SK-N-SH treated with all-trans-retinoic acid at 6 μM for 48 hours (cell line): ENCODE data around the gene HIVEP2.

Experiments
- ATAC-seq: fragments of 200-7000 bp; cut with Tn5 transposase; 3 replicates; pipeline ENCODE4 v1.9.1; 2020; ENCODE audit warnings: mild to moderate bottlenecking, moderate library complexity
- BACH2 ChIP-seq: fragments of 250-450 bp; sonication (Bioruptor Pico); IDR thresholded peaks from 2 replicates; pipeline ENCODE4 v1.9.0; 2021; ENCODE audit warnings: mild to moderate bottlenecking, borderline replicate concordance
- CSDC2 ChIP-seq: fragments of 250-450 bp; sonication (Bioruptor Pico); IDR thresholded peaks from 2 replicates; pipeline ENCODE4 v1.5.0; 2020; ENCODE audit warnings: mild to moderate bottlenecking, moderate library complexity
- ESRRG ChIP-seq: fragments of 250-450 bp; sonication (Bioruptor Pico); IDR thresholded peaks from 2 replicates; pipeline ENCODE4 v1.6.1; 2021; ENCODE audit warnings: mild to moderate bottlenecking
- GLIS3 ChIP-seq: fragments of 250-450 bp; sonication (Bioruptor Pico); IDR thresholded peaks from 2 replicates; pipeline ENCODE4 v1.5.0; 2020; ENCODE audit warnings: mild to moderate bottlenecking, moderate library complexity
- ISL1 ChIP-seq: fragments of 250-450 bp; sonication (Bioruptor Pico); IDR thresholded peaks from 2 replicates; pipeline ENCODE4 v2.1.2; 2022; ENCODE audit warnings: mild to moderate bottlenecking, moderate library complexity
- OSR1 ChIP-seq: fragments of 250-450 bp; sonication (Bioruptor Pico); IDR thresholded peaks from 2 replicates; pipeline ENCODE4 v1.8.0; 2022; ENCODE audit warnings: moderate library complexity, mild to moderate bottlenecking, inconsistent platforms
- POU6F1 ChIP-seq: fragments of 250-450 bp; sonication (Bioruptor Pico); IDR thresholded peaks from 2 replicates; pipeline ENCODE4 v1.8.0; 2021; ENCODE audit warnings: low read depth, mild to moderate bottlenecking, moderate library complexity, borderline replicate concordance
- PPARA ChIP-seq: fragments of 250-450 bp; sonication (Bioruptor Pico); IDR thresholded peaks from 2 replicates; pipeline ENCODE4 v1.5.0; 2020; ENCODE audit warnings: mild to moderate bottlenecking, borderline replicate concordance
- RARB ChIP-seq: fragments of 250-450 bp; sonication (Bioruptor Pico); IDR thresholded peaks from 2 replicates; pipeline ENCODE4 v1.8.0; 2021; ENCODE audit warnings: mild to moderate bottlenecking, moderate library complexity
- SNAI2 ChIP-seq: fragments of 250-450 bp; sonication (Bioruptor Pico); IDR thresholded peaks from 2 replicates; pipeline ENCODE4 v1.5.0; 2020; ENCODE audit warnings: mild to moderate bottlenecking, moderate library complexity
- TCF4 ChIP-seq: fragments of 250-450 bp; sonication (Bioruptor Pico); IDR thresholded peaks from 2 replicates; pipeline ENCODE4 v1.8.0; 2021; ENCODE audit warnings: mild to moderate bottlenecking, moderate library complexity, borderline replicate concordance
- TOX ChIP-seq: fragments of 250-450 bp; sonication (Bioruptor Pico); IDR thresholded peaks from 2 replicates; pipeline ENCODE4 v1.8.0; 2021; ENCODE audit warnings: mild to moderate bottlenecking, moderate library complexity, borderline replicate concordance
- TSHZ2 ChIP-seq: fragments of 250-450 bp; sonication (Bioruptor Pico); IDR thresholded peaks from 2 replicates; pipeline ENCODE4 v1.5.0; 2020; ENCODE audit warnings: mild to moderate bottlenecking, moderate library complexity
- ZFP3 ChIP-seq: fragments of 250-450 bp; sonication (Bioruptor Pico); IDR thresholded peaks from 2 replicates; pipeline ENCODE4 v1.5.0; 2020; ENCODE audit warnings: mild to moderate bottlenecking, moderate library complexity
- ZNF565 ChIP-seq: fragments of 450-650 bp; formaldehyde crosslinking; conservative IDR thresholded peaks from 2 replicates; pipeline ENCODE4 v1.5.0; 2020; ENCODE audit warnings: low read depth, mild to moderate bottlenecking, moderate library complexity
- ZNF70 ChIP-seq: fragments of 450-650 bp; formaldehyde crosslinking; IDR thresholded peaks from 2 replicates; pipeline ENCODE4 v1.5.0; 2020; ENCODE audit warnings: mild to moderate bottlenecking, moderate library complexity
- ZNF8 ChIP-seq: fragments of 450-650 bp; formaldehyde crosslinking; IDR thresholded peaks from 2 replicates; pipeline ENCODE4 v1.5.0; 2020; ENCODE audit warnings: mild to moderate bottlenecking, moderate library complexity
- TF ChIP-seq, protein P1 (sequence below): fragments of 250-450 bp; sonication (Bioruptor Pico); IDR thresholded peaks from 2 replicates; pipeline ENCODE4 v1.8.0; 2020; ENCODE audit warnings: mild to moderate bottlenecking, moderate library complexity, borderline replicate concordance
- TF ChIP-seq, protein P2 (sequence below): fragments of 250-450 bp; sonication (Bioruptor Pico); IDR thresholded peaks from 2 replicates; pipeline ENCODE4 v1.5.1; 2020; ENCODE audit warnings: low read depth, mild to moderate bottlenecking, moderate library complexity
- TF ChIP-seq, protein P3 (sequence below): fragments of 250-450 bp; sonication (Bioruptor Pico); IDR thresholded peaks from 2 replicates; pipeline ENCODE4 v1.5.1; 2021; ENCODE audit warnings: mild to moderate bottlenecking, moderate library complexity

The HIVEP2 gene

GRCh38 chr6:142728364-142728763 lies 216.6 kb downstream of the HIVEP2 start (continued):
- TF ChIP-seq, protein P1, sequence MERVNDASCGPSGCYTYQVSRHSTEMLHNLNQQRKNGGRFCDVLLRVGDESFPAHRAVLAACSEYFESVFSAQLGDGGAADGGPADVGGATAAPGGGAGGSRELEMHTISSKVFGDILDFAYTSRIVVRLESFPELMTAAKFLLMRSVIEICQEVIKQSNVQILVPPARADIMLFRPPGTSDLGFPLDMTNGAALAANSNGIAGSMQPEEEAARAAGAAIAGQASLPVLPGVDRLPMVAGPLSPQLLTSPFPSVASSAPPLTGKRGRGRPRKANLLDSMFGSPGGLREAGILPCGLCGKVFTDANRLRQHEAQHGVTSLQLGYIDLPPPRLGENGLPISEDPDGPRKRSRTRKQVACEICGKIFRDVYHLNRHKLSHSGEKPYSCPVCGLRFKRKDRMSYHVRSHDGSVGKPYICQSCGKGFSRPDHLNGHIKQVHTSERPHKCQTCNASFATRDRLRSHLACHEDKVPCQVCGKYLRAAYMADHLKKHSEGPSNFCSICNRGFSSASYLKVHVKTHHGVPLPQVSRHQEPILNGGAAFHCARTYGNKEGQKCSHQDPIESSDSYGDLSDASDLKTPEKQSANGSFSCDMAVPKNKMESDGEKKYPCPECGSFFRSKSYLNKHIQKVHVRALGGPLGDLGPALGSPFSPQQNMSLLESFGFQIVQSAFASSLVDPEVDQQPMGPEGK: no peak
- TF ChIP-seq TOX (CRISPR knock-in tag): no peak
- TF ChIP-seq ZFP3: no peak
- no peak for TF ChIP-seq TSHZ2 (CRISPR knock-in tag)
- TF ChIP-seq OSR1 (CRISPR knock-in tag): no peak

GRCh38 chr6:142726616-142727015 lies 218.4 kb downstream of the HIVEP2 start:
- ATAC-seq: no peak
- TF ChIP-seq POU6F1 (CRISPR knock-in tag) (no peak), ZNF70 (CRISPR knock-in tag) (no peak), RARB (no peak), BACH2 (CRISPR knock-in tag) (no peak), OSR1 (CRISPR knock-in tag) (no peak), TCF4 (no peak), PPARA (CRISPR knock-in tag) (no peak)
- TF ChIP-seq, protein P2, sequence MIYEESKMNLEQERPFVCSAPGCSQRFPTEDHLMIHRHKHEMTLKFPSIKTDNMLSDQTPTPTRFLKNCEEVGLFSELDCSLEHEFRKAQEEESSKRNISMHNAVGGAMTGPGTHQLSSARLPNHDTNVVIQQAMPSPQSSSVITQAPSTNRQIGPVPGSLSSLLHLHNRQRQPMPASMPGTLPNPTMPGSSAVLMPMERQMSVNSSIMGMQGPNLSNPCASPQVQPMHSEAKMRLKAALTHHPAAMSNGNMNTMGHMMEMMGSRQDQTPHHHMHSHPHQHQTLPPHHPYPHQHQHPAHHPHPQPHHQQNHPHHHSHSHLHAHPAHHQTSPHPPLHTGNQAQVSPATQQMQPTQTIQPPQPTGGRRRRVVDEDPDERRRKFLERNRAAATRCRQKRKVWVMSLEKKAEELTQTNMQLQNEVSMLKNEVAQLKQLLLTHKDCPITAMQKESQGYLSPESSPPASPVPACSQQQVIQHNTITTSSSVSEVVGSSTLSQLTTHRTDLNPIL (CRISPR knock-in tag): no peak

DNA sequence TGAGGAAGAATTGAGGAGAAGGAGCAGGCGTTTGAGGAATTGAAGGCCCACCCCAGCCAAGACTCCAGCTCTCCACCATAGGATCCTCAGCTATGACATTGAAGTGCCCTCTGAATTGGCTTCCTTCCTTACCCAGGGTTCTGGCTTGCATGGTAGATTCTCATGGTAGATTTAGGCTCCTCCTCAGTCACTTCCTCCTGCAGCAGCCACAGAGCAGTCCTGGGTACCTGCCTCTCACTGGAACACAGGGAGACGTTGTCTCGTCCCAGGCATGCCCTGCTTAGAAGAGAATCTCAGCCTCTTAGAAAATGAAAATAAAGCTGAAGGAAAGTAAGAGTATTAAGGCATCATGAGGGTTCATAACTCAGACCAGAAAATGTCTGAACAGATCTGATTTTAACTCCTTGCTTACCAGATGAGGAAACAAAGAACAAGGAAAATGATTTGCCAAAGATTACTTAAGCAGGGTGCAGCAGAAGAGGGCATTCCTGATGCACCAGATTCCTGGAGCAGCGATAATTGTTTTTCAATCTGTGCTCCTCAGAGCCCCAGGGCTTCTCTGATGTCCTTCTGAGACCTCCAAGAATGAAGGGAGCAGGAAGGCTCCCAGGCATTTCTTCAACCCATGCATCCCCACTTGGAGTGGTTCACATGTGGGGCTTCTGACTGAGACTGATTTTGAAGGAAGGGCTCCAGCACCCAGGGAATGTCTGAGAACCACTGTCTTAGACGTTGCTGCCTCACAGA lies 219.8 kb downstream of the HIVEP2 start:
- no peak for ATAC-seq
- TF ChIP-seq ISL1 (no peak), TOX (CRISPR knock-in tag) (no peak), GLIS3 (CRISPR knock-in tag) (no peak), TCF4 (no peak), OSR1 (CRISPR knock-in tag) (no peak), SNAI2 (CRISPR knock-in tag) (no peak), RARB (no peak), ZNF70 (CRISPR knock-in tag) (no peak), ESRRG (CRISPR knock-in tag) (no peak), ZNF565 (CRISPR knock-in tag) (no peak), CSDC2 (CRISPR knock-in tag) (no peak), ZNF8 (CRISPR knock-in tag) (no peak)
- TF ChIP-seq, protein P3, sequence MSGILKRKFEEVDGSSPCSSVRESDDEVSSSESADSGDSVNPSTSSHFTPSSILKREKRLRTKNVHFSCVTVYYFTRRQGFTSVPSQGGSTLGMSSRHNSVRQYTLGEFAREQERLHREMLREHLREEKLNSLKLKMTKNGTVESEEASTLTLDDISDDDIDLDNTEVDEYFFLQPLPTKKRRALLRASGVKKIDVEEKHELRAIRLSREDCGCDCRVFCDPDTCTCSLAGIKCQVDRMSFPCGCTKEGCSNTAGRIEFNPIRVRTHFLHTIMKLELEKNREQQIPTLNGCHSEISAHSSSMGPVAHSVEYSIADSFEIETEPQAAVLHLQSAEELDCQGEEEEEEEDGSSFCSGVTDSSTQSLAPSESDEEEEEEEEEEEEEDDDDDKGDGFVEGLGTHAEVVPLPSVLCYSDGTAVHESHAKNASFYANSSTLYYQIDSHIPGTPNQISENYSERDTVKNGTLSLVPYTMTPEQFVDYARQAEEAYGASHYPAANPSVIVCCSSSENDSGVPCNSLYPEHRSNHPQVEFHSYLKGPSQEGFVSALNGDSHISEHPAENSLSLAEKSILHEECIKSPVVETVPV (CRISPR knock-in tag): no peak
- TF ChIP-seq, protein P2 (CRISPR knock-in tag): no peak
